GM21447 (cell line): ENCODE data around the gene RPUSD3.
"Not testable (repeated sequence)": the region's sequence is repeated elsewhere in the genome, so short reads cannot be mapped to it uniquely, and the experiment has no call there.

Experiments
- ATAC-seq: cut with Tn5 transposase; IDR thresholded peaks from one replicate; pipeline ENCODE4 v1.9.1; 2021; ENCODE audit not compliant: unreplicated experiment

The RPUSD3 gene, protein sequence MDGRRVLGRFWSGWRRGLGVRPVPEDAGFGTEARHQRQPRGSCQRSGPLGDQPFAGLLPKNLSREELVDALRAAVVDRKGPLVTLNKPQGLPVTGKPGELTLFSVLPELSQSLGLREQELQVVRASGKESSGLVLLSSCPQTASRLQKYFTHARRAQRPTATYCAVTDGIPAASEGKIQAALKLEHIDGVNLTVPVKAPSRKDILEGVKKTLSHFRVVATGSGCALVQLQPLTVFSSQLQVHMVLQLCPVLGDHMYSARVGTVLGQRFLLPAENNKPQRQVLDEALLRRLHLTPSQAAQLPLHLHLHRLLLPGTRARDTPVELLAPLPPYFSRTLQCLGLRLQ

DNA sequence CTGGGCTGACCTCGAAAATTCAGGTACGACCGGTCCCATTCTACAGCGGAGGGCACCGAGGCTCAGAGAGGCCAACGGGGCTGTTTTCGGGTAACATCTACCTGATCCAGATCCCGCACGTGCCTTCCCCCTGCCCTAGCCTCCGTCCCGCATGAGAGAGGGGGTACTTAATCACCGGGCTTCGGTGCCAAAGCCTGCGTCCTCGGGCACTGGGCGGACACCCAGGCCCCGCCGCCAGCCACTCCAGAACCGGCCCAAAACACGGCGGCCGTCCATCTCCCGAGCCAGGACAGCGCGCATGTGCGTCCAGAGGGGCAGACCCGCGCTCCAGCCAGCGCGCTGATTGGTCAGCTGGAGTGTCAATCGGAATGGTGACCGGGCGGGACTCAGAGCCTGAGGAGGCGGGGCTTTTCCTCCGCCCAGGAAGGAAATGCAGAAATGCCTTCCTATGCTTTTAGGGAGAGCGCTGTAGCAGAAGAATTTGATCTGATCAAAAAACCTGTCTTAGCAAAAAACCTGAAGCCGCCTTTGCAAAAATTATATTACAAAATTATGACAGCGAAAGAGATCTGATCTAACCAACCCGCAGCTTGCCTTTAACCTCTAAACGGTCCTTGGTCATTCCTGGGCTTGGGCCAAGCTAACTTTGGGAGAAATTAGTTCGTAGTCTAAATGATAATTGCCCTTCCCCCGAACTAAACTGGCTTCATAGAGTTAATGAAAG, at the start of gene RPUSD3:
Gene RPUSD3, minus strand, starts transcription at position 294 of the 724 bp plus-strand sequence. Its CDS starts 18 bp downstream, at position 276.
- ATAC-seq: peak; percentile 98

DNA sequence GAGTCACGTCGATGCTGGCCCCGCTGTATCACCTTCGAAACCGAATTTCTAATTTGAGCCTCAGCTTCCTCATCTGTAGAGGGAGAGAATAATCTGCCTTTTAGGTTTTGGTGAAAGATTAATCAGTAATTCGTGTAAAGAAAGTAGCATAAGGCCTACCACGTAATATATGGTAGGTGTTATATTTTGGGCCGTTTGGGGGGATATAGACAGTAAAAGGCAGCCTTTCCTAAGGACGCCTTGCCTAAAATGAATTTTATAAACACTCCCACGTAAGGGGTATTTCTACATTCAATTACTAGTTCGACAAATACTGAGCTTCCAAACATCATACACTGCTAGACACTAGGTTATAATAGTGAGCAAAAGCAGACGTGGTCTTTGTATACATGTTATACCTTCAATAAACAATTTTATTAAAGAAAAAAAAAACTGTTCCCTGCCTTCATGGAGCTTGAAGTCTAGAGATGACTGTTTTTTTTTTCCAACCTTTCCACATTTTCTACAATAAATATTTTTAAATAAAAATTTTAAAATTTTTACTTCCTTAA, 47.3 kb upstream of the RPUSD3 start:
- ATAC-seq: no peak

DNA sequence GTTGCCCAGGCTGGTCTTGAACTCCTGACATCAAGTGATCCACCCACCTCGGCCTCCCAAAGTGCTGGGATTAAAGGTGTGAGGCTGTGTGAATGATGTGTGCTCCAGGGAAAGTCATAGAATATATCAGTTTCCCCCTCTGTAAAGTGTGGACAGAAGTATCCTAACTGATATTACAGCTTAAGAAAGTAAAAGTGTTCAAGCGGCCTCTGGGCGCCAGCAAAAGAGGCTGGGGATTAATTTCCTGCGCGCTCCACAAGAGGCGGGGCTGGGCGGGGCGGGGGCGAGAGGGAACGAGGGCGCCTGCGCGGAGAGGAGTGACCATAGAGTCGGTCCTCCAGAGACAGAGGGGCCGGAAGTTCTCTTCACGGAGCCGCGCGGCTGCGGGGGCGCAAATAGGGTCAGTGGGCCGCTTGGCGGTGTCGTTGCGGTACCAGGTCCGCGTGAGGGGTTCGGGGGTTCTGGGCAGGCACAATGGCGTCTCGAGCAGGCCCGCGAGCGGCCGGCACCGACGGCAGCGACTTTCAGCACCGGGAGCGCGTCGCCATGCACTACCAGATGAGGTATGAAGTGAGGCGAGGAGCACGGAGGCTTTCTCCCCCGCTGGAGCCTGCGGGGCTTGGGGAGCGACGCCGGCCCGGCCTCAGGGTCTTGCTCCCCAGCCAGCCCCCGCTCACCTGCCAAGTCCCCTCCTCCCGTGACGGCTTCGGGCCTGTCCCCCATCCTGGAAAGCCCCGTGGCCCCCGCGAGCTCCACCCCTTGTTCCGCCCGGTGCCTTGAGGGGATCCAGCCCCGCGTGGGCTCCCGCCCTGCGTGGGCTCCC, 46.7 kb upstream of the RPUSD3 start, which contains the start of gene JAGN1:
Gene JAGN1, plus strand, starts transcription at position 362 of the 823 bp plus-strand sequence. Its CDS starts 113 bp downstream, at position 475.
- ATAC-seq: peak; percentile 82

DNA sequence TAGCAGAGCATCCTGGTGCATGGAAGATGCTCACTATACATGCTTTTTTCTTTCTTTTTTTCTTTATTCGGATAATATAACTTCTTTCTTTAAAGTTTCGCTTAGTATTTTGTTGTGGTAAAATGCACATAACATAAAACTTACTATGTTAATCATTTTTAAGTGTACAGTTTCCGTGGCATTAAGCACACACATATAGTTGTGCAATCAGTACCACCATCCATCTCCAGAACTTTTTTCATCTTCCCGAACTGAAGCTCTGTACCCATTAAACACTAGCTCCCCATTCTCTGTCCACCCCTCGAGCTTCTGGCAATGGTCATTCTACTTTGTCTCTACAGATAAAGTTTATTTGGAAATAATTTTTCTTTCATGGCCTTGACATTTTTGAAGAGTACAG, 45.6 kb upstream of the RPUSD3 start:
- no peak for ATAC-seq

DNA sequence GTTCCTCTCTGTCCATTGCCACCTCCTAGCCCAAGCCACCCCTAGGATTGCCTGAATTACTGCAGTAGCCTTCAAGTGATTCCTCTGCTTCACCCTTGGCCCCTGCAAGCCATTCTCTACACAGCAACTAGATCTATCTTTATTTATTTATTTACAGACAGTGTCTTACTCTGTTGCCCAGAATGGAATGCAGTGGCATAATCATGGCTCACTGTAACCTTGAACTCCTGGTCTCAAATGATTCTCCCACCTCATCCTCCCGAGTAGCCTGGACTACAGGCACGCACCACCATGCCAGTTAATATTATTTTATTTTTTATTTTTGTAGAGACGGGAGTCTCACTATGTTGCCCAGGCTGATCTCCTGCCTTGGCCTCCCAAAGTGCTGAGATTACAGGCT, 44.7 kb upstream of the RPUSD3 start:
- no peak for ATAC-seq

DNA sequence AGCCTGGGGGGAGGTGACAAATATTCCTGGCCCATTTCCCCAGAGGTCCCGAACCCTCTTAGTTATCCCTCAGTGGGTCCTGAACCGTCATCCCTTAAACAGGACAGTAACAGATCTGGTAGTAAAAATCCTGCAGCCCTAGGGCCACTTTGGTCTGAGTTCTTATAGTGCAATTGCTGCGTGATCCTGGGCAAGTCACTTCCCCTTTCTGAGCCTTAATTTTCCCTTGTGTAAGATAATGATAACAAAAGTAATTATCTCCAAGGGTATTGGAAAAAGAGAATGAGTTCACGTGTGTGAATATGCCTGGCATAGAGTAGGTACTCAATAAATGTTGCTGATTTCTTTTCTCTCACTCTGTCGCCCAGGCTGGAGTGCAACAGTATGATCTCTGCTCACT, 43.7 kb upstream of the RPUSD3 start:
- ATAC-seq: no peak

DNA sequence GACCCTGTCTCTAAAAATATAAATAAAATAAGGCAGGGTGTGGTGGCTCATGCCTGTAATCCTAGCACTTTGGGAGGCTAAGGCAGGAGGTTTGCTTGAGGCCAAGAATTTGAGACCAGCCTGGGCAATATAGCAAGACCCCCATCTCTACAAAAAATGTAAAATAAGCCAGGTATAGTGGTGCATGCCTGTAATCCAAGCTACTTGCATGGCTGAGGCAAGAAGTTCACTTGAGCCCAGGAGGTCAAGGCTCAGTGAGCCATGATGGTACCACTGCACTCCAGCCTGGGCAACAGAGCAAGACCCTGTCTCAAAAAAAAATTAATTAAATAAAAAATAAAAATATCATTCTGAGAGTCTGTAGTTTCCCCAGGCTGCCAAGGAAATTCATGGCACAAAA, 42.5 kb upstream of the RPUSD3 start:
- ATAC-seq: no peak

DNA sequence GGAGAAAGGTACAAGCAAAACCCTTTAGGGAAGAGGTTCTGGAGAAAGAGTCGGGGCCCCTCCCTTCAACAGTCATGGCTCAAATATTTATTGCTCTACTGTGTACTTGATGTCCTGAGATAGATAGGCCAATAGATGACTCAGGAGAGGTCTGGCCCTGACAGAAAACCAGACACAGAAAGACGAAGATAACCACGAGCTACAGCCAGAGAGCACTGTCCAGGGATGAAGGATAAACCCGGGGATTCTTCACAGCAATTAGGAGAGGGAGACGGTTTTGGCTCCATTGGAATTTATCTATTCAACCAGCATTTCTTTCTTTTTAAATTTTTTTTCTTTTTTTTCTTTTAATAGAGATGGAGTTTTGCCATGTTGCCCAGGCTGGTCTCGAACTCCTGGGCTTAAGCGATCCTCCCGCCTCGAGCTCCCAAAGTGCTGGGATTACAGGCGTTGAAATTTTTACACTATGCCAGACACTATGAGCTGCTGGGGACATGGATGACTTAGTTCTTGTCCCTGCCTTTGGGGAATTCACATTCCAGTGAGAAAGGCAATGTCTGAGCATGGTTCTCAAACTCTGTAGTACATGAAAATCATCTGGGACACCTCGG, 40.9 kb upstream of the RPUSD3 start:
- no peak for ATAC-seq

DNA sequence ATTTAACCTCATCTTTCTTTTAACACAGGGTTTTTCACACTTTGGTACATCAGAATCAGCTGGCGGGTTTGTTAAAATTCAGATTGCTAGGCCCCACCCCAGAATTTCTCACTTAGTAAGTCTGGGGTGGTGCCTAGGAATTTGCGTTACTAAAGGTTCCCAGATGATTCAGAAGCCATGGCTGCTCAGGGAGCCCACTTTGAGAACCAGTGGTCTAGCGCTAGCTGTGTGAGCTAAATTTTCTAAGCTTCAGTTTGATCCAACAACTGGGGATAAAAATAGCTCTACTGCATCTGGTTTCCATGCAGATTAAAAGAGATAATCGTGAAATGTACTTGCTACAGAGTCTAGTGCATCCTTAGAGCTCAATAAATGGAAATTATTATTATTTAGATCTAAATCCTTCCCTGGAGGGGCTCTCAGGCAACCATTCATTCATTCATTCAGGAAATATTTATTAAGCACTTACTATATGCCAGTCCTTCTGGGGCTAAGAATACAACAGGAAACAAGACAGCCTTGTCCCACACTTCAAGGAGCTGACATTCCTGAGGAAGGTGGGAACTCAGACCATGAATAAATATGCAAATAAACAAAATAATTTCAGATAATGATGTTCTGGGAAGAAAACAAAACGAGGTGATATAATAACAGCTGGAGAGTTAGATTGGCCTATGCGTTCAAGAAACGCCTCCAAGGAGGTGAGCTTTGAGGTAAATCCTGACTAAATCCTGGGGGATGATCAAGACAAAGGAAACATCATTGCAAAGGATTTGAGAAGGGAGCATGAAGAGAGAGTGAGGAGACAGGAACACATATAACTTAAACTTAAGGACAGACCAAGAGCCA, 40.1 kb upstream of the RPUSD3 start:
- ATAC-seq: no peak

DNA sequence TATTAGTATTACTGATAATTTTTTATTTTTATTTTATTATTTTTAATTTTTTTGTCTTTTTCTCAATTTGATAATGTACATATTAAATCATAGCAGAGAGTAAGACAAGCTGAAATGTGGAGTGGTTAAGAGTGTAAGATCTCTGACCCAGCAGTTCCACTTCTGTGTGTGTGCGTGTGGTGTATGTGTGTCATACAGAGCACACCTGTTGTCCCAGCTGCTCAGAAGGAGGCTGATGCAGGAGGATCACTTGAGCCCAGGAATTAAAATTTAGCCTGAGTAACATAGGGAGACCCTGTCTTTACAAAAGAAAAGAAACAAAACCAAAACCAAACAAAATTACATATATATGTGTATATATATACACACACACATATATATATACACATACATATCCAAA, 37.6 kb upstream of the RPUSD3 start:
- no peak for ATAC-seq

DNA sequence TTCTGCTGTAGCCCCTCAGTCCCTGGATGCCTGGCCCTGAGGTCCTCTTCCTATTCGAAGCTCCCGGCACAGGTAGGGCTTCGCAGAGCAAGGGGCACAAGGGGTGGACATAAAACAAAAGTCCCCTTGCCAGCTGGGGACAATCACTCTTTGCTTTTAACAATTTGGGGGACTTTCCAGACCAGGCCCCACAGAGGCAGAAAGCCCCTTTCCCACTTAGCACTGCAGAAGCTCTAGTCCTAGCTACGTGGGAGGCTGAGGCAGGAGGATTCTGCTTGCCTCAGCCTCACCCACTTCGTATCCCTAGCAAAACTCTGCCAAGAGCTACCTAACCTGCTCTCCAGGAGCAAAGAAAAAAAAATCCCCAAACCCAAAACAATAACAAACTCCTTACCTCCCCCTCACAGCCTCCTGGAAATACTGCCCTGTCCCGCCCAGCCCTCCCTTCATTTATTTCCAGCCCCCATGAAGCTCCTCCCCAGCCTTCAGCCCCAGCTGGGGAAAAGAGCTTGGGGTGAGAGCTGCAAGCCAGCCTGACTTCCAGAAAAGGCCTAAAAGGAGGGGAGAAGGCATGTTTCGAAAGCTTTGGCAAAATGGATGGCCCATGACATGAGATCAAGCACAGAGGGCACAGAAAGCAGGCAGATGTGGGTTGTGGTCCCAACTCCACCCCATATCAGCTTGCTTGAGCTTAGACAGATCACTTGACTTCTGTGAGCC, 36.2 kb upstream of the RPUSD3 start, which contains the start of gene CIDEC:
Gene CIDEC, minus strand, starts transcription at position 424 of the 720 bp plus-strand sequence. CDS start 1,767 bp downstream, outside the sequence.
- ATAC-seq: no peak

DNA sequence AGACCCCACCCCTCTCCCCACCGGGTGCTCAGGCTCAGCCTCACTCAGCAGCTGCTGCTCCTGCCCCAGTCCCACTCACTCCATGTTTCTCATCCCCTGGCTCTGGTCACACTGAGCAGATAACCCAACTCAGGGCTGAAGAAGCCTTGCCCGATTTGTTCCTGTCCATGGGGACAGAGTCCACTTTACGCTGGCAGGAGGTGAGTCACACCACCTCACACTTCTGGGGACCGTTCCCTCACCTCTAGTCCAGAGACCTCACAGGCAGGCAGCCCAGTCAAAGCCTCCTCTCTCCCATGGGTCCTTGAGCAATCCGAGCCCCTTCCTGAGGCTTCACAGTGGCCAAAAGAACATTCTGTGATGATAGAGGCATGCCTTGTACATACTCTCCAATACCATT, 34.9 kb upstream of the RPUSD3 start:
- no peak for ATAC-seq

DNA sequence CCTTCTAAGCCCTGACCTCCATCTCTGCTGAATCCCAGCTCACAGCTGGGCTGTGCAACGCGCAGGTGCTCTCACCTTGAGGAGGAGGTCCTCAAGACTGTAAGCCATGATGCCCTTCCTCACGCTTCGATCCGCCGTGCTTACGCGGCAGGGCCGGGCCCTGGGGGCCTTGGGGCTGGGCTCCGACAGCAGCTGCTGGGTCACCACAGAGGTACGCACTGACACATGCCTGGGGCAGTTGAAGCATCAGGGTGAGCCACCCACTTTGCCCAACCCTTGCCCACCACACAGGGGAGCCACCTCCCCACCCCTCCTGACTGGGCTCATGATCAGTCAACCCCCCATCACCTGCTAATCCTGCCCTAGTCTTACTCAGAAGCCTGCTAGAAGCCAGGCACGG, 33.2 kb upstream of the RPUSD3 start:
- no peak for ATAC-seq

DNA sequence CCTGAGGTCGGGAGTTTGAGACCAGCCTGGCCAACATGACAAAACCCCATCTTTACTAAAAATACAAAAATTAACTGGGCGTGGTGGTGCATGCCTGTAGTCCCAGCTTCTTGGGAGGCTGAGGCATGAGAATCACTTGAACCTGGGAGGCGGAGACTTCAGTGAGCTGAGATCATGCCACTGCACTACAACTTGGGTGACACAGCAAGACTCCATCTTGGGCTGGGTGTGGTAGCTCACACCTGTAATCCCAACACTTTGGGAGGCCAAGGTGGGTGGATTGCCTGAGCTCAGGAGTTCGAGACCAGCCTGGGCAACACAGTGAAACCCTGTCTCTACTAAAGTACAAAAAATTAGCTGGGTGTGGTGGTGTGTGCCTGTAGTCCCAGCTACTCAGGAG, 32.4 kb upstream of the RPUSD3 start:
- not testable (repeated sequence) for ATAC-seq

DNA sequence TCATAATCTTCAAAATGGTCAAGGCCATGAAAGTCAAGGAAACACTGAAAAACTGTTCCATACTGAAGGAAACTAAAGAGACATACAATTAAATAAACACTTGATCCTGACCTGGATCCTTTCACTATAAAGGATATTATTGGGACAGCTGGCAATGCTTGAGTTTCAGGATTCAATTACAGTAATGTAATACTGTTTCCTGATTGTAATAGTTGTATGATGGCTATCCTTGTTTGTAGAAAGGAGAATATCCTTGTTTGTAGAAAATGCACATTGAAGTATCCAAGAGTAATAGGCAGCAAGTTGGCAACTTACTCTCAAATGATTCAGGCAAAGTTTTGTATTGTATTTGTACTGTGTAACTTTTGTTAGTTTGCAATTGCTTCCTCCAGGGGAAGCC, 31.6 kb upstream of the RPUSD3 start:
- no peak for ATAC-seq

DNA sequence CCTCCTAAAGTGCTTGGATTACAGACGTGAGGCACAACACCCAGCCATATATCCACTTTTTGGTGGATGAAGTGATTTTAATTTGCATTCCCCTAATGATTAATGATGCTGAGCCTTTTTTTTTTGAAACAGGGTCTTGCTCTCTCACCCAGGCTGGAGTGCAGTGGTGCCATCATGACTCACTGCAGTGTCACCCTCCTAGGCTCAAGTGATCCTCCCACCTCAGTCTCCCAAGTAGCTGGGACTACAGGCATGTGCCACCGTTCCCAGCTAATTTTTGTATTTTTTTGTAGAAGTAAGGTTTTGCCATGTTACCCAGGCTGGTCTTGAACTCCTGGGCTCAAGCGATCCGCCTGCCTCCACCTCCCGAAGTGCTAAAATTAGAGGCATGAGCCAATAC, 28.3 kb upstream of the RPUSD3 start:
- ATAC-seq: not testable (repeated sequence)

DNA sequence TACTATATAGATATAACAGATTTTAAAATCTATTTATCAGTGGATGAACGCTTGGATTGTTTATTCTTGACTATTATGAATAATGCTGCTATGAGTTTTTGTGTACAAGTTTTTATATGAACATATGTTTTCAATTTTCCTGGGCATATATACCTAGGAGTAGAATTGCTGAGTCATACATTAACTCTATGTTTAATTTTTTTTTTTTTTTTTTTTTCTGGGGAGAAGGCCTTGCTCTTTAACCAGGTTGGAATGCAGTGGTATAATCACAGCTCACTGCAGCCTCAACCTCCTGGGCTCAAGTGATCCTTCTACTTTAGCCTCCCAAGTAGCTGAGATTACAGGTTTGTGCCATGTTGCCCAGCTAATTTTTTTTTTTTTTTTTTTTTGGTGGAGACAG, 27.2 kb upstream of the RPUSD3 start:
- no peak for ATAC-seq

DNA sequence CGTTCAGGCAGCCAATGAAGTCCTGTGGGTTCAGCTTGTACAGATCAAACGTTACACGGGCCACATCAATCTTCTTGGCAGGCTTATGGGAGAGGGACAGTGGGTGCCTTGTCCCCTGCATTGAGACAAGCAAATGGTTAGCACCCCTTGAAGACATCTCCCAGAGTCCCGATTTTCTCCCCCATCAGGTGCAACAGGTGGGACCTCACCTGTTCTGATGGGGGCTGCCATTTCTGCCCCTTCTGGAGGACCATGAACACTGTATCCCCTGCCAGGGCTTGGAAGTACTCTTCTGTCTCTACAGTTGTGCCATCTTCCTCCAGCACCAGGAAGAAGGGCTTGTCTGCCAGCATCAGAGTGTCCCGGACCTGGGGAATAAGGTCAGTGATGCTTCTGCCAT, 26.1 kb upstream of the RPUSD3 start:
- ATAC-seq: no peak

DNA sequence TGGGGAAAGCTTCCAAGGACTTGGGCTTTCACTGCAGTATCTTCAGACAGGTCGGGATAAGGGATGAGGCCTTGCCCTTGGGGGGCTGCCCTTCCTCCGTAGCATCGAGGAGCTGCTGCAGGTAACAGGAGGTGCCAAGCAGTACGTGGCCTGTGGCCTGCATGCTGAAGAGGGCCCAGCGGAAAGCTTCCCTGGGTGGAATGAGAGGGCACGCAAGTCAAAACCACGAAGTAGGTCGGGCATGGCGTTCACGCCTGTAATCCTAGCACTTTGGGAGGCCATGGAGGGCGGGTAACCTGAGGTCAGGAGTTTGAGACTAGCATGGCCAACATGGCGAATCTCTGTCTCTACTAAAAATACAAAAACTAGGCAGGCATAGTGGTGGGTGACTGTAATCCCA, 23.3 kb upstream of the RPUSD3 start:
- ATAC-seq: no peak
